Brain microvascular endothelial cell (primary cell): ENCODE data around the gene LUZP2.

ENCODE experiments used
- DNase-seq: peaks from one replicate; pipeline ENCODE4 v3.0.0-alpha.2; 2020
- H3K27ac ChIP-seq: fragments of 250-450 bp; sonication (Bioruptor Pico); 2 replicates; pipeline ENCODE4 v1.5.1; 2020; ENCODE audit warnings: mild to moderate bottlenecking, moderate library complexity
- H3K27me3 ChIP-seq: fragments of 250-450 bp; sonication (Bioruptor Pico); replicated peaks from 2 replicates; pipeline ENCODE4 v1.5.1; 2020; ENCODE audit warnings: mild to moderate bottlenecking
- H3K36me3 ChIP-seq: fragments of 250-450 bp; sonication (Bioruptor Pico); replicated peaks from 2 replicates; pipeline ENCODE4 v1.5.1; 2020; ENCODE audit warnings: mild to moderate bottlenecking
- H3K4me3 ChIP-seq: 2 replicates; pipeline ENCODE4 v1.5.1; 2011; ENCODE audit warnings: low read depth, mild to moderate bottlenecking, control low read depth, low read length, moderate library complexity
- in situ Hi-C: cut with HindIII; loops from 2 replicates; pipeline ENCODE4 v1.10.0; 2017; ENCODE audit warnings: low sequenced_read_pairs, low pct_ligation_motif_present
- TF ChIP-seq, protein P1 (sequence below): IDR thresholded peaks from 2 replicates; pipeline ENCODE4 v1.5.1; 2011; ENCODE audit warnings: low read depth, mild to moderate bottlenecking, moderate library complexity, low read length, control low read depth, inconsistent platforms; ENCODE audit errors: missing control alignments

The LUZP2 gene

DNA sequence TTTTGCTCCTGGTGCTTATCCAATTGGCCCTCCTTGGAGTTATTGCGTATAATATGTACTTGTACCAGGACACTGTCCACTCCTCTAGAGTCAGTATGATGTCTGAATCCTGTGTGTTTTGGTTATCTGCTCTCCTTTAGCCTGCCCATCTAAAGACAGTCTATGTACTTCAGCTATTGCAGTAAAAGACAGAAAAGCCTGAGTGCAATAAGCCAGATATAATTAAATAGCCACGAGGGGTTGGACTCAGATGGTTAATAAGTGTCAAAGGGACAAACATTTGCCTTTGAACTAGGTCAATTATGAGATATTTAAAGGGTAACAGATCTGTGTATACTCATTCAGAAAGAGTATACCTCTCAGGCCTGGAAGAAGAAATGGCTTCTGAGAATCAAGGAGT, 406.7 kb downstream of the LUZP2 start:
- TF ChIP-seq, protein P1, sequence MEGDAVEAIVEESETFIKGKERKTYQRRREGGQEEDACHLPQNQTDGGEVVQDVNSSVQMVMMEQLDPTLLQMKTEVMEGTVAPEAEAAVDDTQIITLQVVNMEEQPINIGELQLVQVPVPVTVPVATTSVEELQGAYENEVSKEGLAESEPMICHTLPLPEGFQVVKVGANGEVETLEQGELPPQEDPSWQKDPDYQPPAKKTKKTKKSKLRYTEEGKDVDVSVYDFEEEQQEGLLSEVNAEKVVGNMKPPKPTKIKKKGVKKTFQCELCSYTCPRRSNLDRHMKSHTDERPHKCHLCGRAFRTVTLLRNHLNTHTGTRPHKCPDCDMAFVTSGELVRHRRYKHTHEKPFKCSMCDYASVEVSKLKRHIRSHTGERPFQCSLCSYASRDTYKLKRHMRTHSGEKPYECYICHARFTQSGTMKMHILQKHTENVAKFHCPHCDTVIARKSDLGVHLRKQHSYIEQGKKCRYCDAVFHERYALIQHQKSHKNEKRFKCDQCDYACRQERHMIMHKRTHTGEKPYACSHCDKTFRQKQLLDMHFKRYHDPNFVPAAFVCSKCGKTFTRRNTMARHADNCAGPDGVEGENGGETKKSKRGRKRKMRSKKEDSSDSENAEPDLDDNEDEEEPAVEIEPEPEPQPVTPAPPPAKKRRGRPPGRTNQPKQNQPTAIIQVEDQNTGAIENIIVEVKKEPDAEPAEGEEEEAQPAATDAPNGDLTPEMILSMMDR, result no peak
- Histone ChIP-seq H3K4me3 (no peak overlapping the region), H3K36me3 (no peaks in the 10 kb centered on the region), H3K27ac (no peak overlapping the region), H3K27me3 (no peaks in the 10 kb centered on the region)
- no peak for DNase-seq
- in situ Hi-C loops, result no loop called here

DNA sequence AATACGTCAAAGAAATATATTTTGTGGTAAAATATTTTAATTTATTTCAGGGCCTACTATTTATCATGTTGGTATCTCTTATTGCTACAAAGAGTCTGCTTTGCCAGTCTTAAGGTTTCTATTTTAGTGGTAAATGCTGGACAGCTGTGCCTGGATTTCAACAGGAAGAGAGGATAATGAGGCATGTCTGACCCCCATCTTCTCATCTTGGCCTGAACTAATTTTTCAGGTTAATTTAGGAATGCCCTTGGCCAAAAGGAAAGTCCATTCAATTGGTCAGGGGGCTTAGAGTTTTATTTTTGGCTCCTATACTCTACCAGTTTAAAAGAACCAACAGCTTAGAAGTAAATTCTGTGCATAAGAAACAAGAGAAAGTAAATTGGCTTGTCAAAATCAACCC, 428.2 kb downstream of the LUZP2 start:
- in situ Hi-C loops, result no loop called here
- Histone ChIP-seq H3K36me3 (no peaks in the 10 kb centered on the region), H3K4me3 (no peak overlapping the region), H3K27ac (no peak overlapping the region), H3K27me3 (no peaks in the 10 kb centered on the region)
- no peak for DNase-seq
- TF ChIP-seq, protein P1, result no peak

DNA sequence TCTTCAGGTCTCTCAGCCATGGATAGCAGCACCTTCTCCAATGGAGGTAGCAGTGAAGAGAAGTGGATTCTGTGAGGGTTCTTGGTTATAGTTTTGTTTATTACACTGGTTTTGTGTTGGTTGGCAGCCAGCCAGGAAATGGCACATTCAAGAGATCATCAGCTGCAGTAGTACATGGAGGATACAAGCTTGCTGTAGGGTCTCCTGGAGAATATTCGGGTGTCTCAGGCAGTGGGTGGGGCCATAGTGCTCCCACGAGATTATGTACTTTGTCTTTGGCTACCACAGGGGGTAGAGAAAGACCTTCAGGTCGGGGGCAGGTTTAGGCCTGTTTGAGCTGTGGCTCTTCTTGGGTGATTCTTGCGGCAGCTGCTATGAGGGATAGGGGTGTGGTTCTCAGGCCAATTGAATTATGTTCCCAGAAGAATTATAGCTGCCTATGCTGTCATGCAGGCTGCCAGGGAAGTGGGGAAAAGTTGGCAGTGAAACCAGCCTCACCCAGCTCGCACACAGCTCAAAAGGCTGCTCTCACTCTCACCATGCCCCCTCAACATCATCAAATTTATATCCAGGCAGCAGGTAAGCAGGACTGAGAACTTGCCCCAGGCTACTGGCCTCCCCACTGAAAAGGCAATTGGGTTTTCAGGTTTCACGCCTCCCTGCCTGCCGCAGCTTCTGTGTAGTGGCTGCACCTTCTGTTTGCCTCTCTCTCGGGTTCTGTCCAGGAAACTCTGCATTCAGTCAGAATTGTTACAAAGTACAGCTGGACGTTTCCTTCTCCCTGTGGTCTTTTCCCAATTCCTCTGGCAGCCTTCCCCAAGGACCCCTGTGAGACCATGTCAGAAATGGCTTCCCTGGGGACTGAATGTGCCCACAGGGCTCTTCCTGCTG, 435.5 kb downstream of the LUZP2 start:
- no peak for DNase-seq
- Histone ChIP-seq H3K27ac (no peak overlapping the region), H3K4me3 (no peak overlapping the region), H3K27me3 (no peaks in the 10 kb centered on the region), H3K36me3 (no peaks in the 10 kb centered on the region)
- in situ Hi-C loops, result no loop called here
- TF ChIP-seq, protein P1, result no peak

GRCh38 chr11:24934733-24935439, 438.0 kb downstream of the LUZP2 start:
- H3K36me3 ChIP-seq, result no peaks in the 10 kb centered on the region
- H3K27me3 ChIP-seq, result no peaks in the 10 kb centered on the region
- in situ Hi-C loops, result no loop called here
- no peak overlapping the region for H3K27ac ChIP-seq
- no peak overlapping the region for H3K4me3 ChIP-seq
- DNase-seq, result no peak
- TF ChIP-seq, protein P1, result no peak

- in situ Hi-C loops, result no loop called here
- no peak for DNase-seq
- Histone ChIP-seq H3K36me3 (no peaks in the 10 kb centered on the region), H3K27me3 (no peaks in the 10 kb centered on the region), H3K4me3 (no peak overlapping the region), H3K27ac (no peak overlapping the region)
- TF ChIP-seq, protein P1, result no peak
These were observed 448.0 kb downstream of the LUZP2 start for GRCh38 chr11:24944891-24945290.
